Activated T-helper 17 cell treated with anti-CD3 and anti-CD28 coated beads, Interleukin-2, amount 50 U/mL, for 72 hours (primary cell): Measurements from ENCODE around the gene MRPS24. TPM values are rescaled to one million over a fixed set of nuclear protein-coding genes. Genes with fewer than 3 reads are reported as not detected.

Experiments used
- ATAC-seq: fragments of 150-1000 bp; cut with Tn5 transposase; replicated peaks from 2 replicates; pipeline ENCODE4 v1.10.0; 2021; ENCODE audit warnings: mild to moderate bottlenecking, moderate library complexity
- H3K27ac Mint-ChIP-seq: one replicate; pipeline ENCODE4 v1.8.0; 2022; ENCODE audit warnings: mixed read lengths
- H3K27me3 Mint-ChIP-seq: one replicate; pipeline ENCODE4 v1.8.0; 2022; ENCODE audit warnings: mixed read lengths
- H3K36me3 Mint-ChIP-seq: one replicate; pipeline ENCODE4 v1.8.0; 2022; ENCODE audit warnings: low read depth, mild to moderate bottlenecking, mixed read lengths
- H3K4me1 Mint-ChIP-seq: one replicate; pipeline ENCODE4 v1.8.0; 2022; ENCODE audit warnings: mixed read lengths
- H3K4me3 Mint-ChIP-seq: one replicate; pipeline ENCODE4 v1.8.0; 2022; ENCODE audit warnings: mild to moderate bottlenecking, mixed read lengths
- H3K9me3 Mint-ChIP-seq: one replicate; pipeline ENCODE4 v1.8.0; 2022; ENCODE audit warnings: mixed read lengths
- total RNA-seq, 2 donors: library from RNA; stranded (reverse); gene quantifications; one replicate each; pipeline ENCODE4 v1.2.3, GENCODE V29; 2022

MRPS24 gene
- total RNA-seq, 2 donors from 2014 or later = 68.0 to 113 TPM

- H3K4me3 Mint-ChIP-seq = no peak overlapping the region
- peak; percentile 91 for ATAC-seq
- H3K36me3 Mint-ChIP-seq = peaks cover 23% of the 10 kb centered on the region
- H3K27me3 Mint-ChIP-seq = no peaks in the 10 kb centered on the region
- H3K4me1 Mint-ChIP-seq = peaks cover 32% of the 10 kb centered on the region
- peak overlapping the region; percentile 58 for H3K27ac Mint-ChIP-seq
- no peaks in the 10 kb centered on the region for H3K9me3 Mint-ChIP-seq
These were observed 20.0 kb upstream of the MRPS24 start for GRCh38 chr7:43888993-43889945.

- peaks cover 64% of the 10 kb centered on the region for H3K36me3 Mint-ChIP-seq
- no peak for ATAC-seq
These were observed 15.3 kb upstream of the MRPS24 start for GRCh38 chr7:43884617-43885016.

GRCh38 chr7:43884209-43884608 is 14.9 kb upstream of the MRPS24 start:
- H3K27me3 Mint-ChIP-seq = no peaks in the 10 kb centered on the region

More at GRCh38 chr7:43884617-43885016, 15.3 kb upstream of the MRPS24 start:
- Mint-ChIP-seq H3K27me3 (no peaks in the 10 kb centered on the region), H3K27ac (no peak overlapping the region), H3K9me3 (no peaks in the 10 kb centered on the region), H3K4me3 (no peak overlapping the region), H3K4me1 (peaks cover 9% of the 10 kb centered on the region)

GRCh38 chr7:43880596-43880995 is 11.3 kb upstream of the MRPS24 start:
- Mint-ChIP-seq H3K27me3 (no peaks in the 10 kb centered on the region), H3K36me3 (peaks cover 94% of the 10 kb centered on the region), H3K9me3 (no peaks in the 10 kb centered on the region), H3K4me3 (no peak overlapping the region), H3K4me1 (no peaks in the 10 kb centered on the region), H3K27ac (no peak overlapping the region)
- no peak for ATAC-seq

More at GRCh38 chr7:43884209-43884608, 14.9 kb upstream of the MRPS24 start:
- H3K4me1 Mint-ChIP-seq = peaks cover 5% of the 10 kb centered on the region
- H3K9me3 Mint-ChIP-seq = no peaks in the 10 kb centered on the region
- H3K4me3 Mint-ChIP-seq = no peak overlapping the region
- peaks cover 68% of the 10 kb centered on the region for H3K36me3 Mint-ChIP-seq
- peak overlapping the region; percentile 6 for H3K27ac Mint-ChIP-seq
- ATAC-seq = no peak

GRCh38 chr7:43879477-43879876 is 10.2 kb upstream of the MRPS24 start:
- ATAC-seq = peak; percentile 92
- peaks cover 90% of the 10 kb centered on the region for H3K36me3 Mint-ChIP-seq
- H3K9me3 Mint-ChIP-seq = no peaks in the 10 kb centered on the region
- no peak overlapping the region for H3K27ac Mint-ChIP-seq
- no peaks in the 10 kb centered on the region for H3K4me1 Mint-ChIP-seq
- H3K27me3 Mint-ChIP-seq = no peaks in the 10 kb centered on the region
- H3K4me3 Mint-ChIP-seq = no peak overlapping the region

- no peaks in the 10 kb centered on the region for H3K27me3 Mint-ChIP-seq
- H3K36me3 Mint-ChIP-seq = peaks cover 84% of the 10 kb centered on the region
- no peak overlapping the region for H3K27ac Mint-ChIP-seq
- H3K9me3 Mint-ChIP-seq = no peaks in the 10 kb centered on the region
- H3K4me1 Mint-ChIP-seq = no peaks in the 10 kb centered on the region
- H3K4me3 Mint-ChIP-seq = no peak overlapping the region
- no peak for ATAC-seq
These were observed 9.6 kb upstream of the MRPS24 start for GRCh38 chr7:43878867-43879266.

- ATAC-seq = no peak
- Mint-ChIP-seq H3K4me1 (no peaks in the 10 kb centered on the region), H3K4me3 (no peak overlapping the region), H3K9me3 (no peaks in the 10 kb centered on the region), H3K36me3 (peaks cover 78% of the 10 kb centered on the region), H3K27ac (no peak overlapping the region), H3K27me3 (no peaks in the 10 kb centered on the region)
These were observed 8.9 kb upstream of the MRPS24 start for GRCh38 chr7:43877968-43878864.

- H3K27ac Mint-ChIP-seq = no peak overlapping the region
- H3K27me3 Mint-ChIP-seq = no peaks in the 10 kb centered on the region
- peaks cover 8% of the 10 kb centered on the region for H3K4me1 Mint-ChIP-seq
- peaks cover 72% of the 10 kb centered on the region for H3K36me3 Mint-ChIP-seq
- no peaks in the 10 kb centered on the region for H3K9me3 Mint-ChIP-seq
- ATAC-seq = no peak
- H3K4me3 Mint-ChIP-seq = no peak overlapping the region
These were observed 7.8 kb upstream of the MRPS24 start for GRCh38 chr7:43876976-43877745.

GRCh38 chr7:43876241-43876640 is 6.9 kb upstream of the MRPS24 start:
- no peaks in the 10 kb centered on the region for H3K9me3 Mint-ChIP-seq
- H3K4me3 Mint-ChIP-seq = no peak overlapping the region
- H3K27me3 Mint-ChIP-seq = no peaks in the 10 kb centered on the region
- H3K36me3 Mint-ChIP-seq = peaks cover 63% of the 10 kb centered on the region
- no peak overlapping the region for H3K27ac Mint-ChIP-seq
- no peak for ATAC-seq
- H3K4me1 Mint-ChIP-seq = peaks cover 10% of the 10 kb centered on the region

GRCh38 chr7:43873300-43873699 is 4.0 kb upstream of the MRPS24 start:
- Mint-ChIP-seq H3K36me3 (peaks cover 40% of the 10 kb centered on the region), H3K4me3 (no peak overlapping the region), H3K4me1 (peaks cover 22% of the 10 kb centered on the region), H3K27me3 (no peaks in the 10 kb centered on the region), H3K27ac (no peak overlapping the region), H3K9me3 (no peaks in the 10 kb centered on the region)
- no peak for ATAC-seq

- H3K27ac Mint-ChIP-seq = no peak overlapping the region
- peaks cover 22% of the 10 kb centered on the region for H3K4me1 Mint-ChIP-seq
- peak; percentile 12 for ATAC-seq
- no peaks in the 10 kb centered on the region for H3K9me3 Mint-ChIP-seq
- no peaks in the 10 kb centered on the region for H3K27me3 Mint-ChIP-seq
- no peak overlapping the region for H3K4me3 Mint-ChIP-seq
- H3K36me3 Mint-ChIP-seq = peaks cover 39% of the 10 kb centered on the region
These were observed 3.2 kb upstream of the MRPS24 start for GRCh38 chr7:43872406-43873110.

- no peak overlapping the region for H3K4me3 Mint-ChIP-seq
- H3K4me1 Mint-ChIP-seq = peaks cover 22% of the 10 kb centered on the region
- peaks cover 39% of the 10 kb centered on the region for H3K36me3 Mint-ChIP-seq
- H3K27me3 Mint-ChIP-seq = no peaks in the 10 kb centered on the region
- H3K9me3 Mint-ChIP-seq = no peaks in the 10 kb centered on the region
- ATAC-seq = no peak
- H3K27ac Mint-ChIP-seq = no peak overlapping the region
These were observed 1.7 kb upstream of the MRPS24 start for GRCh38 chr7:43871064-43871463.

- no peak for ATAC-seq
- Mint-ChIP-seq H3K36me3 (peaks cover 40% of the 10 kb centered on the region), H3K27me3 (no peaks in the 10 kb centered on the region), H3K4me3 (peak overlapping the region; percentile 97), H3K9me3 (no peaks in the 10 kb centered on the region), H3K4me1 (peaks cover 22% of the 10 kb centered on the region), H3K27ac (peak overlapping the region; percentile 93)
These were observed 999 bp upstream of the MRPS24 start for GRCh38 chr7:43870316-43870715.
